SK-N-SH (cell line): Measurements from ENCODE around the gene PTPRD. TPM values are rescaled to one million over a fixed set of nuclear protein-coding genes. Genes with fewer than 3 reads are reported as not detected.

Experiments used
- CTCF ChIA-PET: fragments of 300-600, 350-600 bp; formaldehyde crosslinking; extraction: SDS; loops from one replicate; lab custom pipeline; 2021; lab: Yijun Ruan, JAX
- POLR2A ChIA-PET: fragments of 350-600 bp; sonication (Branson Sonifier 250); formaldehyde crosslinking; extraction: SDS; loops from one replicate; lab custom pipeline; 2020; ENCODE audit warnings: antibody characterized with exemption, inconsistent platforms; lab: Yijun Ruan, JAX
- DNase-seq: peaks from one replicate; pipeline ENCODE4 v3.0.0; 2012
- H2AFZ ChIP-seq: fragments of 200-600 bp; sonication (generic); 2 replicates; pipeline ENCODE4 v1.8.1; 2016; ENCODE audit warnings: antibody characterized with exemption, mild to moderate bottlenecking, low read depth
- H3F3A ChIP-seq: fragments of 200-600 bp; sonication (generic); replicated peaks from 2 replicates; pipeline ENCODE3; 2016; ENCODE audit warnings: antibody characterized with exemption, mild to moderate bottlenecking; ENCODE audit not compliant: insufficient read depth
- H3K27ac ChIP-seq, 2 experiments: fragments of 200-500 bp in 1 of 2; fragments of 200-600 bp in 1 of 2; sonication (Bioruptor generic) in 1 of 2; sonication (generic), shearing (Covaris generic) in 1 of 2; 2 replicates each; pipeline versions ENCODE4 v1.5.1 to v1.6.1; 2014 to 2016; ENCODE audit warnings: low read depth in 2 of 2, inconsistent platforms in 1 of 2, low read length in 1 of 2, mild to moderate bottlenecking in 1 of 2, mixed read lengths in 1 of 2
- H3K27me3 ChIP-seq: fragments of 200-600 bp; sonication (generic), shearing (Covaris generic); 2 replicates; pipeline ENCODE4 v1.6.1; 2016; ENCODE audit warnings: mixed run types; ENCODE audit not compliant: insufficient read depth
- H3K36me3 ChIP-seq, 2 experiments: fragments of 200-500 bp in 1 of 2; fragments of 200-600 bp in 1 of 2; sonication (Bioruptor generic) in 1 of 2; sonication (generic) in 1 of 2; replicated peaks in 1 of 2; 2 replicates each; pipeline versions ENCODE3 to v1.5.1; 2014 to 2016; ENCODE audit warnings: low read length in 1 of 2, mild to moderate bottlenecking in 1 of 2; ENCODE audit not compliant: insufficient read depth in 2 of 2, control insufficient read depth in 1 of 2
- H3K4me1 ChIP-seq, 2 experiments: fragments of 200-500 bp in 1 of 2; fragments of 200-600 bp in 1 of 2; sonication (Bioruptor generic) in 1 of 2; sonication (generic), shearing (Covaris generic) in 1 of 2; 2 replicates each; pipeline versions ENCODE4 v1.5.1 to v1.6.1; 2014 to 2016; ENCODE audit warnings: low read depth in 1 of 2, low read length in 1 of 2, mixed run types in 1 of 2; ENCODE audit not compliant: insufficient read depth in 2 of 2, control insufficient read depth in 1 of 2
- H3K4me2 ChIP-seq: fragments of 200-600 bp; sonication (generic), shearing (Covaris generic); 2 replicates; pipeline ENCODE4 v1.6.1; 2017; ENCODE audit warnings: mixed run types
- H3K4me3 ChIP-seq, 2 experiments: fragments of 200-500 bp in 1 of 2; fragments of 200-600 bp in 1 of 2; sonication (Bioruptor generic) in 1 of 2; sonication (generic), shearing (Covaris generic) in 1 of 2; 2 replicates each; pipeline versions ENCODE4 v1.5.1 to v1.8.1; 2014 to 2016; ENCODE audit warnings: low read depth in 2 of 2, inconsistent platforms in 1 of 2, low read length in 1 of 2, mild to moderate bottlenecking in 1 of 2, mixed read lengths in 1 of 2, moderate library complexity in 1 of 2
- H3K79me2 ChIP-seq: fragments of 200-600 bp; sonication (generic); 2 replicates; pipeline ENCODE4 v1.8.1; 2017; ENCODE audit warnings: mild to moderate bottlenecking; ENCODE audit not compliant: insufficient read depth
- H3K9ac ChIP-seq: fragments of 200-600 bp; sonication (generic); 2 replicates; pipeline ENCODE4 v1.6.1; 2017; ENCODE audit warnings: mixed run types
- H3K9me2 ChIP-seq: fragments of 200-600 bp; sonication (generic); 2 replicates; pipeline ENCODE4 v1.6.1; 2017; ENCODE audit warnings: mixed run types
- H3K9me3 ChIP-seq: fragments of 200-600 bp; sonication (generic); 2 replicates; pipeline ENCODE4 v1.6.1; 2017; ENCODE audit warnings: mixed run types, mild to moderate bottlenecking, moderate library complexity
- H4K20me1 ChIP-seq: fragments of 200-600 bp; sonication (generic); 2 replicates; pipeline ENCODE4 v1.6.1; 2017; ENCODE audit warnings: mild to moderate bottlenecking, mixed run types; ENCODE audit not compliant: insufficient read depth
- CHD2 ChIP-seq: fragments of 150-350 bp; IDR thresholded peaks from 2 replicates; pipeline ENCODE4 v1.6.1; 2018; ENCODE audit warnings: low read length; ENCODE audit not compliant: partially characterized antibody
- CTCF ChIP-seq: fragments of 200-600 bp; sonication (generic); IDR thresholded peaks from 2 replicates; pipeline ENCODE4 v1.6.1; 2017; ENCODE audit warnings: antibody characterized with exemption, mild to moderate bottlenecking, moderate library complexity
- EP300 ChIP-seq, 2 experiments: IDR thresholded peaks; 2 replicates each; pipeline versions ENCODE4 v1.4.0 to v1.6.1; 2012; ENCODE audit warnings: borderline replicate concordance in 1 of 2, low read depth in 1 of 2, low read length in 1 of 2
- EZH2phosphoT487 ChIP-seq: fragments of 200-600 bp; sonication (generic); IDR thresholded peaks from 2 replicates; pipeline ENCODE4 v1.6.1; 2017; ENCODE audit warnings: low read depth, mixed run types, mild to moderate bottlenecking, antibody characterized with exemption, moderate library complexity, borderline replicate concordance
- FOXJ3 ChIP-seq: sonication (generic); formaldehyde crosslinking; IDR thresholded peaks from 2 replicates; pipeline ENCODE4 v1.5.1; 2020; ENCODE audit warnings: mild to moderate bottlenecking, missing genetic modification reagents
- GATA2 ChIP-seq: sonication (generic); formaldehyde crosslinking; IDR thresholded peaks from 2 replicates; pipeline ENCODE4 v1.5.0; 2020; ENCODE audit warnings: mild to moderate bottlenecking, missing genetic modification reagents
- JUND ChIP-seq: IDR thresholded peaks from 2 replicates; pipeline ENCODE4 v1.4.0; 2012
- MAX ChIP-seq: IDR thresholded peaks from 2 replicates; pipeline ENCODE4 v1.4.0; 2012; ENCODE audit warnings: low read depth
- MXI1 ChIP-seq: IDR thresholded peaks from 2 replicates; pipeline ENCODE4 v1.6.1; 2012; ENCODE audit warnings: mild to moderate bottlenecking, low read depth, low read length, improper control_type of control experiment
- NFIC ChIP-seq: IDR thresholded peaks from 2 replicates; pipeline ENCODE4 v1.4.0; 2012; ENCODE audit warnings: borderline replicate concordance
- NRF1 ChIP-seq: IDR thresholded peaks from 2 replicates; pipeline ENCODE4 v1.6.1; 2012; ENCODE audit warnings: low read depth, mild to moderate bottlenecking, low read length
- POLR2AphosphoS5 ChIP-seq: IDR thresholded peaks from 2 replicates; pipeline ENCODE4 v1.6.1; 2012; ENCODE audit warnings: low read depth, low read length
- RAD21 ChIP-seq: IDR thresholded peaks from 2 replicates; pipeline ENCODE4 v1.6.1; 2012; ENCODE audit warnings: mild to moderate bottlenecking, low read length
- RCOR1 ChIP-seq: fragments of 150-350 bp; IDR thresholded peaks from 2 replicates; pipeline ENCODE4 v1.6.1; 2017; ENCODE audit warnings: antibody characterized with exemption, low read length
- REST ChIP-seq: IDR thresholded peaks from 2 replicates; pipeline ENCODE4 v1.6.1; 2012; ENCODE audit warnings: mild to moderate bottlenecking, low read depth, low read length, moderate library complexity
- RXRA ChIP-seq: IDR thresholded peaks from 2 replicates; pipeline ENCODE4 v1.4.0; 2012; ENCODE audit warnings: low read depth, mild to moderate bottlenecking, borderline replicate concordance
- SMC3 ChIP-seq: IDR thresholded peaks from 2 replicates; pipeline ENCODE4 v1.6.1; 2012; ENCODE audit warnings: low read depth, low read length, improper control_type of control experiment
- TCF12 ChIP-seq: IDR thresholded peaks from 2 replicates; pipeline ENCODE4 v1.4.0; 2012
- USF1 ChIP-seq: IDR thresholded peaks from 2 replicates; pipeline ENCODE4 v1.4.0; 2012; ENCODE audit warnings: low read depth, borderline replicate concordance
- USF2 ChIP-seq: fragments of 150-350 bp; IDR thresholded peaks from 2 replicates; pipeline ENCODE4 v1.6.1; 2017; ENCODE audit warnings: antibody characterized with exemption, low read length, low read depth, borderline replicate concordance
- YY1 ChIP-seq: IDR thresholded peaks from 2 replicates; pipeline ENCODE4 v1.4.0; 2012; ENCODE audit warnings: low read depth, mild to moderate bottlenecking
- WGBS: methylation state at CpG from one replicate; pipeline ENCODE4 v1.1.6; 2017; ENCODE audit warnings: low lambda C conversion rate; 5-methylcytosine and 5-hydroxymethylcytosine counted together
- polyA plus RNA-seq, 3 experiments: library from polyadenylated mRNA; depleted of rRNA; stranded (reverse); fragments of >200 nt; gene quantifications; 2 replicates each; pipeline ENCODE4 v1.2.3, GENCODE V29; 2012

The PTPRD gene
- polyA plus RNA-seq, 1 of the 3 experiments (the other 2 are of a cell fraction) = 0.15 TPM

- TF ChIP-seq EP300 (IDR thresholded peaks at IDR 0.05; ENCODE audit: borderline replicate concordance in 1 of 2, low read depth in 1 of 2, low read length in 1 of 2) (no peak), TCF12 (no peak), USF2 (no peak)
Measured at GRCh38 chr9:8447601-8448000, 2165.2 kb downstream of the PTPRD start (continued).

- H3K9ac ChIP-seq = no peak overlapping the region
- H3K4me2 ChIP-seq = no peak overlapping the region
- no peaks in the 10 kb centered on the region for H4K20me1 ChIP-seq
- no peaks in the 10 kb centered on the region for H3F3A ChIP-seq
- no peak overlapping the region for H2AFZ ChIP-seq
- no peaks in the 10 kb centered on the region for H3K27me3 ChIP-seq
- no peaks in the 10 kb centered on the region for H3K4me1 ChIP-seq
- H3K4me3 ChIP-seq = no peak overlapping the region
- peak; percentile 5 for DNase-seq
- no peak overlapping the region for H3K27ac ChIP-seq
- no peaks in the 10 kb centered on the region for H3K36me3 ChIP-seq
- TF ChIP-seq MXI1 (peak; percentile 21; the same call in 1 of the 2 replicates), FOXJ3 (CRISPR knock-in tag) (no peak)
- POLR2A ChIA-PET = no interaction called here
- CTCF ChIA-PET = interaction anchor here (1.4 to 1.5 kb wide), 2 partner anchors 9 to 30 kb away, joined by 3 to 4 read pairs; no protein-coding TSS in a partner anchor
- no peaks in the 10 kb centered on the region for H3K9me3 ChIP-seq
- H3K9me2 ChIP-seq = no peaks in the 10 kb centered on the region
- no peaks in the 10 kb centered on the region for H3K79me2 ChIP-seq
Measured at GRCh38 chr9:8437876-8438275, 2174.9 kb downstream of the PTPRD start.

GRCh38 chr9:8437259-8437658 lies 2175.5 kb downstream of the PTPRD start:
- Histone ChIP-seq H3K9me3 (no peaks in the 10 kb centered on the region), H3K36me3 (no peaks in the 10 kb centered on the region), H3K4me1 (no peaks in the 10 kb centered on the region), H3K4me2 (no peak overlapping the region), H3F3A (no peaks in the 10 kb centered on the region), H2AFZ (no peak overlapping the region), H3K9ac (no peak overlapping the region), H3K27ac (no peak overlapping the region), H4K20me1 (no peaks in the 10 kb centered on the region), H3K27me3 (no peaks in the 10 kb centered on the region), H3K4me3 (no peak overlapping the region), H3K79me2 (no peaks in the 10 kb centered on the region), H3K9me2 (no peaks in the 10 kb centered on the region)
- 42% methylated on average over 4 of the region's 4 CpGs for whole genome bisulfite sequencing
- CTCF ChIA-PET = interaction anchor here (1.4 to 1.5 kb wide), 2 partner anchors 10 to 29 kb away, joined by 3 to 4 read pairs; no protein-coding TSS in a partner anchor
- DNase-seq = no peak
- POLR2A ChIA-PET = no interaction called here
- no peak for TF ChIP-seq RXRA
- no peak for TF ChIP-seq NRF1
- TF ChIP-seq REST = no peak
- TF ChIP-seq YY1 = no peak
- TF ChIP-seq EZH2phosphoT487 = no peak
- no peak for TF ChIP-seq JUND
- TF ChIP-seq POLR2AphosphoS5 = no peak
- TF ChIP-seq SMC3 = no peak
- TF ChIP-seq MXI1 = no peak
- TF ChIP-seq NFIC = no peak
- TF ChIP-seq MAX = no peak
- no peak for TF ChIP-seq CTCF
- TF ChIP-seq USF1 = no peak
- TF ChIP-seq RCOR1 = no peak
- no peak for TF ChIP-seq RAD21
- TF ChIP-seq GATA2 = no peak
- TF ChIP-seq CHD2 = no peak
